ENCODE data around the gene ORAI1.

DNA sequence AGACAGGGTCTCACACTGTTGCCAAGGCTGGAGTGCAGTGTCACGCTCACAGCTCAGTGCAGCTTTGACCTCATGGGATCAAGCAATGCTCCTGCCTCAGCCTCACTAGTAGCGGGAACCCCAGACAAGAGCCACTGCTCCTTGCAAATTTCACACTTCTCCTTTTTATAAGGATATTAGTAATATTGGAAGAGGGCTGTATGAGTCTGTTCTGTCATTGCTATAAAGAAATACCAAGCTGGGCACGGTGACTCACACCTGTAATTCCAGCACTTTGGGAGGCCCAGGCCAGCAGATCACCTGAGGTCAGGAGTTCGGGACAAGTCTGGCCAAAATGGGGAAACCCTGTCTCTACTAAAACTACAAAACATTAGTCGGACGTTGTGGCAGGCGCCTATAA lies 12.9 kb upstream of the ORAI1 start:
- TF ChIP-seq, protein P1, sequence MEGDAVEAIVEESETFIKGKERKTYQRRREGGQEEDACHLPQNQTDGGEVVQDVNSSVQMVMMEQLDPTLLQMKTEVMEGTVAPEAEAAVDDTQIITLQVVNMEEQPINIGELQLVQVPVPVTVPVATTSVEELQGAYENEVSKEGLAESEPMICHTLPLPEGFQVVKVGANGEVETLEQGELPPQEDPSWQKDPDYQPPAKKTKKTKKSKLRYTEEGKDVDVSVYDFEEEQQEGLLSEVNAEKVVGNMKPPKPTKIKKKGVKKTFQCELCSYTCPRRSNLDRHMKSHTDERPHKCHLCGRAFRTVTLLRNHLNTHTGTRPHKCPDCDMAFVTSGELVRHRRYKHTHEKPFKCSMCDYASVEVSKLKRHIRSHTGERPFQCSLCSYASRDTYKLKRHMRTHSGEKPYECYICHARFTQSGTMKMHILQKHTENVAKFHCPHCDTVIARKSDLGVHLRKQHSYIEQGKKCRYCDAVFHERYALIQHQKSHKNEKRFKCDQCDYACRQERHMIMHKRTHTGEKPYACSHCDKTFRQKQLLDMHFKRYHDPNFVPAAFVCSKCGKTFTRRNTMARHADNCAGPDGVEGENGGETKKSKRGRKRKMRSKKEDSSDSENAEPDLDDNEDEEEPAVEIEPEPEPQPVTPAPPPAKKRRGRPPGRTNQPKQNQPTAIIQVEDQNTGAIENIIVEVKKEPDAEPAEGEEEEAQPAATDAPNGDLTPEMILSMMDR (IDR thresholded peaks at IDR 0.05): no peak
- TF ChIP-seq POLR2A (IDR thresholded peaks at IDR 0.05): no peak

All from testis (tissue), 2 donors.